ENCODE measurements around the gene IER3IP1. TPM values are rescaled to one million over a fixed set of nuclear protein-coding genes. Genes with fewer than 3 reads are reported as not detected.

IER3IP1 gene
- total and polyA plus RNA-seq, 2 of the 13 experiments (the other 11 are each of a cell fraction or from before 2014, with no cell fraction given): 18.7 to 26.1 TPM

DNA sequence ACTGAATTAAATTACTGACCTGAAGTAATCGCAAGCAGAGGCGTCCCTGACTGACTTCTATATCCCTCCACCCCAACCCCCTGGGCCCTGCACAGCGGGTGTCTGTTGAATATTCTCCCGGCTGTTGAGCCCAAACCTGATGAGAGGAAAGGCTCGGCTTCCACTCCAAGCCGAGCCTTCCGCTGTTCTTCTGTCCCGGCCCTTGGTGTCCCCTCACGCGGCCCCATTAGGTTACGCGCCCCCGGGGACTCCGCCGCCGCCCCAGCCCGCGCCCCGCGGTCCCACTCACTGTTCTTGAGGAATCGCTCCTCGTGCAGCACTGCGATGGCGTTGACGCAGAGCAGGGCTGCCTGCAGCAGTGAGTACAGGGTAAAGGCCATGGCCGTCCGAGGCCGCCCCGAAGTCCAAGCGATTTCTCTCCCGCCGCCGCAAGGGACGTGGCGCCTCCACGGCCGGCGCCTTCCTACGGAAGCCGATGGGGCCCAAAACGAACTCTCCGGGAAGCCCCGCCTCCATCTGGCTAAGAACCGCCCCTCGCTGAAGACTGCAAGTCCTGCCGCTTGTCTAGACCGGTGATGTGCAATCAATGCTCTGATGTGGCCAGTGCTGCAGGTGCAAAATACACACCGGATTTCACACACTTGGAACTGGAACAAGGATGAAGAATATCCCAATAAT lies at the start of gene IER3IP1 (continued):
- TF ChIP-seq, protein P1, sequence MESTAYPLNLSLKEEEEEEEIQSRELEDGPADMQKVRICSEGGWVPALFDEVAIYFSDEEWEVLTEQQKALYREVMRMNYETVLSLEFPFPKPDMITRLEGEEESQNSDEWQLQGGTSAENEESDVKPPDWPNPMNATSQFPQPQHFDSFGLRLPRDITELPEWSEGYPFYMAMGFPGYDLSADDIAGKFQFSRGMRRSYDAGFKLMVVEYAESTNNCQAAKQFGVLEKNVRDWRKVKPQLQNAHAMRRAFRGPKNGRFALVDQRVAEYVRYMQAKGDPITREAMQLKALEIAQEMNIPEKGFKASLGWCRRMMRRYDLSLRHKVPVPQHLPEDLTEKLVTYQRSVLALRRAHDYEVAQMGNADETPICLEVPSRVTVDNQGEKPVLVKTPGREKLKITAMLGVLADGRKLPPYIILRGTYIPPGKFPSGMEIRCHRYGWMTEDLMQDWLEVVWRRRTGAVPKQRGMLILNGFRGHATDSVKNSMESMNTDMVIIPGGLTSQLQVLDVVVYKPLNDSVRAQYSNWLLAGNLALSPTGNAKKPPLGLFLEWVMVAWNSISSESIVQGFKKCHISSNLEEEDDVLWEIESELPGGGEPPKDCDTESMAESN (CRISPR knock-in tag; conservative IDR thresholded peaks at IDR 0.05): 0 out of 2 replicates have a peak, but pooled peaks have one; percentile 36
- TF ChIP-seq ZNF496 (CRISPR knock-in tag; IDR thresholded peaks at IDR 0.05; ENCODE audit: insufficient replicate concordance): no peak
- 0 out of 2 replicates have a peak, but pooled peaks have one; percentile 40 for TF ChIP-seq KLF6 (CRISPR knock-in tag; IDR thresholded peaks at IDR 0.05)
- TF ChIP-seq, protein P2, sequence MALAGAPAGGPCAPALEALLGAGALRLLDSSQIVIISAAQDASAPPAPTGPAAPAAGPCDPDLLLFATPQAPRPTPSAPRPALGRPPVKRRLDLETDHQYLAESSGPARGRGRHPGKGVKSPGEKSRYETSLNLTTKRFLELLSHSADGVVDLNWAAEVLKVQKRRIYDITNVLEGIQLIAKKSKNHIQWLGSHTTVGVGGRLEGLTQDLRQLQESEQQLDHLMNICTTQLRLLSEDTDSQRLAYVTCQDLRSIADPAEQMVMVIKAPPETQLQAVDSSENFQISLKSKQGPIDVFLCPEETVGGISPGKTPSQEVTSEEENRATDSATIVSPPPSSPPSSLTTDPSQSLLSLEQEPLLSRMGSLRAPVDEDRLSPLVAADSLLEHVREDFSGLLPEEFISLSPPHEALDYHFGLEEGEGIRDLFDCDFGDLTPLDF (CRISPR knock-in tag; IDR thresholded peaks at IDR 0.05): peak; percentile 86
- TF ChIP-seq ZFYVE20 (CRISPR knock-in tag; IDR thresholded peaks at IDR 0.05; ENCODE audit: borderline replicate concordance, low read depth): peak; percentile 69; the same call in 1 of the 2 replicates
- TF ChIP-seq, protein P3, sequence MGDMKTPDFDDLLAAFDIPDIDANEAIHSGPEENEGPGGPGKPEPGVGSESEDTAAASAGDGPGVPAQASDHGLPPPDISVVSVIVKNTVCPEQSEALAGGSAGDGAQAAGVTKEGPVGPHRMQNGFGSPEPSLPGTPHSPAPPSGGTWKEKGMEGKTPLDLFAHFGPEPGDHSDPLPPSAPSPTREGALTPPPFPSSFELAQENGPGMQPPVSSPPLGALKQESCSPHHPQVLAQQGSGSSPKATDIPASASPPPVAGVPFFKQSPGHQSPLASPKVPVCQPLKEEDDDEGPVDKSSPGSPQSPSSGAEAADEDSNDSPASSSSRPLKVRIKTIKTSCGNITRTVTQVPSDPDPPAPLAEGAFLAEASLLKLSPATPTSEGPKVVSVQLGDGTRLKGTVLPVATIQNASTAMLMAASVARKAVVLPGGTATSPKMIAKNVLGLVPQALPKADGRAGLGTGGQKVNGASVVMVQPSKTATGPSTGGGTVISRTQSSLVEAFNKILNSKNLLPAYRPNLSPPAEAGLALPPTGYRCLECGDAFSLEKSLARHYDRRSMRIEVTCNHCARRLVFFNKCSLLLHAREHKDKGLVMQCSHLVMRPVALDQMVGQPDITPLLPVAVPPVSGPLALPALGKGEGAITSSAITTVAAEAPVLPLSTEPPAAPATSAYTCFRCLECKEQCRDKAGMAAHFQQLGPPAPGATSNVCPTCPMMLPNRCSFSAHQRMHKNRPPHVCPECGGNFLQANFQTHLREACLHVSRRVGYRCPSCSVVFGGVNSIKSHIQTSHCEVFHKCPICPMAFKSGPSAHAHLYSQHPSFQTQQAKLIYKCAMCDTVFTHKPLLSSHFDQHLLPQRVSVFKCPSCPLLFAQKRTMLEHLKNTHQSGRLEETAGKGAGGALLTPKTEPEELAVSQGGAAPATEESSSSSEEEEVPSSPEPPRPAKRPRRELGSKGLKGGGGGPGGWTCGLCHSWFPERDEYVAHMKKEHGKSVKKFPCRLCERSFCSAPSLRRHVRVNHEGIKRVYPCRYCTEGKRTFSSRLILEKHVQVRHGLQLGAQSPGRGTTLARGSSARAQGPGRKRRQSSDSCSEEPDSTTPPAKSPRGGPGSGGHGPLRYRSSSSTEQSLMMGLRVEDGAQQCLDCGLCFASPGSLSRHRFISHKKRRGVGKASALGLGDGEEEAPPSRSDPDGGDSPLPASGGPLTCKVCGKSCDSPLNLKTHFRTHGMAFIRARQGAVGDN (CRISPR knock-in tag; IDR thresholded peaks at IDR 0.05): peak; percentile 93
- TF ChIP-seq ZFP1 (CRISPR knock-in tag; IDR thresholded peaks at IDR 0.05): 0 out of 2 replicates have a peak, but pooled peaks have one; percentile 45
- peak; percentile 75; the same call in 1 of the 2 replicates for TF ChIP-seq ZNF788 (CRISPR knock-in tag; IDR thresholded peaks at IDR 0.05; ENCODE audit: borderline replicate concordance)
- no peak for TF ChIP-seq ATF7 (IDR thresholded peaks at IDR 0.05)
- no peak for TF ChIP-seq ATF7 (CRISPR knock-in tag; IDR thresholded peaks at IDR 0.05)
- no peak for TF ChIP-seq EZH2 (conservative IDR thresholded peaks at IDR 0.05; ENCODE audit: low read depth, low read length)
- TF ChIP-seq GABPA (IDR thresholded peaks at IDR 0.05; ENCODE audit: low read depth, low read length): no peak
- TF ChIP-seq GABPA (CRISPR knock-in tag; IDR thresholded peaks at IDR 0.05; ENCODE audit: low read depth): peak; percentile 25; the same call in 1 of the 2 replicates
- TF ChIP-seq, protein P4, sequence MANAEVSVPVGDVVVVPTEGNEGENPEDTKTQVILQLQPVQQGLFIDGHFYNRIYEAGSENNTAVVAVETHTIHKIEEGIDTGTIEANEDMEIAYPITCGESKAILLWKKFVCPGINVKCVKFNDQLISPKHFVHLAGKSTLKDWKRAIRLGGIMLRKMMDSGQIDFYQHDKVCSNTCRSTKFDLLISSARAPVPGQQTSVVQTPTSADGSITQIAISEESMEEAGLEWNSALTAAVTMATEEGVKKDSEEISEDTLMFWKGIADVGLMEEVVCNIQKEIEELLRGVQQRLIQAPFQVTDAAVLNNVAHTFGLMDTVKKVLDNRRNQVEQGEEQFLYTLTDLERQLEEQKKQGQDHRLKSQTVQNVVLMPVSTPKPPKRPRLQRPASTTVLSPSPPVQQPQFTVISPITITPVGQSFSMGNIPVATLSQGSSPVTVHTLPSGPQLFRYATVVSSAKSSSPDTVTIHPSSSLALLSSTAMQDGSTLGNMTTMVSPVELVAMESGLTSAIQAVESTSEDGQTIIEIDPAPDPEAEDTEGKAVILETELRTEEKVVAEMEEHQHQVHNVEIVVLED (CRISPR knock-in tag; IDR thresholded peaks at IDR 0.05; ENCODE audit: borderline replicate concordance): peak; percentile 84
- TF ChIP-seq ZNF772 (CRISPR knock-in tag; IDR thresholded peaks at IDR 0.05): peak; percentile 44; the same call in 1 of the 2 replicates
- peak; percentile 17 for TF ChIP-seq XRCC5 (optimal IDR thresholded peaks at IDR 0.05; ENCODE audit: low read length)
- peak; percentile 65; the same call in 1 of the 2 replicates for TF ChIP-seq ZNF343 (CRISPR knock-in tag; IDR thresholded peaks at IDR 0.05)
- TF ChIP-seq ETV6 (CRISPR knock-in tag; conservative IDR thresholded peaks at IDR 0.05): peak; percentile 46; the same call in 1 of the 2 replicates
- TF ChIP-seq DR1 (CRISPR knock-in tag; IDR thresholded peaks at IDR 0.05): peak; percentile 64
- TF ChIP-seq PHF8 (CRISPR knock-in tag; IDR thresholded peaks at IDR 0.05): peak; percentile 98
- peak; percentile 72; the same call in 1 of the 2 replicates for TF ChIP-seq SP4 (CRISPR knock-in tag; IDR thresholded peaks at IDR 0.05)
- TF ChIP-seq ZNF790 (CRISPR knock-in tag; IDR thresholded peaks at IDR 0.05; ENCODE audit: borderline replicate concordance): no peak; the same call in 1 of the 2 replicates
